Thoracic aorta (tissue), 2 donors: ENCODE measurements around the gene IGF2. TPM values are rescaled to one million over a fixed set of nuclear protein-coding genes. Genes with fewer than 3 reads are reported as not detected.

Experiments
- ATAC-seq: fragments of 150-250 bp; one replicate; pipeline ENCODE4 v1.8.0; 2017; ENCODE audit warnings: low read depth; ENCODE audit not compliant: insufficient number of reproducible peaks, low FRiP score
- DNase-seq: peaks from one replicate; pipeline ENCODE4 v3.0.0-alpha.2; 2020; ENCODE audit warnings: low spot score
- H3K27ac ChIP-seq, 2 donors: fragments of 200-600 bp; sonication (generic); 1 replicate in 1 of 2; 2 replicates in 1 of 2; pipeline ENCODE4 v1.5.1; 2016; ENCODE audit warnings: mild to moderate bottlenecking in 2 of 2, moderate library complexity in 2 of 2
- H3K27me3 ChIP-seq: fragments of 200-600 bp; sonication (generic); replicated peaks from 2 replicates; pipeline ENCODE4 v1.6.0; 2016; ENCODE audit warnings: mild to moderate bottlenecking; ENCODE audit not compliant: insufficient read depth
- H3K36me3 ChIP-seq: fragments of 200-600 bp; sonication (generic); one replicate; pipeline ENCODE4 v1.5.1; 2016
- H3K4me1 ChIP-seq, 2 donors: fragments of 200-600 bp; sonication (generic); 1 replicate in 1 of 2; 2 replicates in 1 of 2; pipeline versions ENCODE4 v1.5.1 to v1.6.0; 2016; ENCODE audit warnings: low read depth in 2 of 2, mild to moderate bottlenecking in 1 of 2; ENCODE audit not compliant: control insufficient read depth in 1 of 2
- H3K4me3 ChIP-seq: fragments of 200-600 bp; sonication (generic); 2 replicates; pipeline ENCODE4 v1.5.1; 2016; ENCODE audit warnings: mild to moderate bottlenecking
- H3K9me3 ChIP-seq: fragments of 200-600 bp; sonication (generic); 2 replicates; pipeline ENCODE4 v1.5.1; 2016
- CTCF ChIP-seq: fragments of 200-600 bp; sonication (generic); IDR thresholded peaks from one replicate; pipeline ENCODE4 v1.5.1; 2019; ENCODE audit warnings: antibody characterized with exemption
- total RNA-seq, 2 donors: library from RNA; depleted of rRNA; stranded (reverse); fragments of >200 nt; gene quantifications; one replicate each; pipeline versions ENCODE4 v1.1.0 to v1.2.3, GENCODE V29; 2016

IGF2 gene
- total RNA-seq, 2 donors from 2014 or later, result 31.7 to 39.4 TPM

- ATAC-seq (no peak), DNase-seq (no peak)
- H3K36me3 ChIP-seq, result no peaks in the 10 kb centered on the region
- H3K27me3 ChIP-seq, result no peaks in the 10 kb centered on the region
- TF ChIP-seq CTCF, result no peak
- H3K27ac ChIP-seq, result no peak overlapping the region
- no peaks in the 10 kb centered on the region for H3K4me1 ChIP-seq
- no peak overlapping the region for H3K4me3 ChIP-seq
- H3K9me3 ChIP-seq, result peaks cover 9% of the 10 kb centered on the region
These were observed 20.5 kb downstream of the IGF2 start for GRCh38 chr11:2118677-2119076.

GRCh38 chr11:2116680-2117079 lies 22.5 kb downstream of the IGF2 start:
- DNase-seq (no peak), ATAC-seq (no peak)
- Histone ChIP-seq H3K27ac (no peak overlapping the region), H3K9me3 (peaks cover 9% of the 10 kb centered on the region), H3K27me3 (no peaks in the 10 kb centered on the region), H3K36me3 (no peaks in the 10 kb centered on the region), H3K4me1 (no peaks in the 10 kb centered on the region), H3K4me3 (no peak overlapping the region)
- no peak for TF ChIP-seq CTCF

- H3K27me3 ChIP-seq, result no peaks in the 10 kb centered on the region
- H3K36me3 ChIP-seq, result no peaks in the 10 kb centered on the region
- DNase-seq, result no peak
- ATAC-seq, result no peak
- TF ChIP-seq CTCF, result no peak
- H3K9me3 ChIP-seq, result peaks cover 9% of the 10 kb centered on the region
- no peaks in the 10 kb centered on the region for H3K4me1 ChIP-seq
- no peak overlapping the region for H3K4me3 ChIP-seq
- no peak overlapping the region for H3K27ac ChIP-seq
These were observed 23.9 kb downstream of the IGF2 start for GRCh38 chr11:2115308-2115707.

GRCh38 chr11:2114430-2115241 lies 24.6 kb downstream of the IGF2 start:
- H3K36me3 ChIP-seq, result no peaks in the 10 kb centered on the region
- H3K4me3 ChIP-seq, result no peak overlapping the region
- peaks cover 9% of the 10 kb centered on the region for H3K9me3 ChIP-seq
- H3K27me3 ChIP-seq, result no peaks in the 10 kb centered on the region
- no peak for TF ChIP-seq CTCF
- DNase-seq (no peak), ATAC-seq (no peak)
- no peaks in the 10 kb centered on the region for H3K4me1 ChIP-seq
- H3K27ac ChIP-seq, result no peak overlapping the region

GRCh38 chr11:2113776-2114175 lies 25.4 kb downstream of the IGF2 start:
- H3K4me3 ChIP-seq, result no peak overlapping the region
- no peak overlapping the region for H3K27ac ChIP-seq
- H3K27me3 ChIP-seq, result no peaks in the 10 kb centered on the region
- H3K4me1 ChIP-seq, result no peaks in the 10 kb centered on the region
- H3K9me3 ChIP-seq, result peaks cover 9% of the 10 kb centered on the region
- TF ChIP-seq CTCF, result no peak
- no peaks in the 10 kb centered on the region for H3K36me3 ChIP-seq
- DNase-seq (no peak), ATAC-seq (no peak)
